Mesothelial cell of epicardium (in vitro differentiated cells): ENCODE data around the gene ONECUT3. TPM values are rescaled to one million over a fixed set of nuclear protein-coding genes. Genes with fewer than 3 reads are reported as not detected.

Experiments
- DNase-seq, 2 experiments: peaks; one replicate each; pipeline ENCODE4 v3.0.0; 2021; ENCODE audit warnings: low spot score in 2 of 2; ENCODE audit not compliant: unreplicated experiment in 2 of 2
- H3K27ac Mint-ChIP-seq: 2 replicates; pipeline ENCODE4 v1.8.0; 2021; ENCODE audit warnings: mixed read lengths
- H3K27me3 Mint-ChIP-seq: 2 replicates; pipeline ENCODE4 v1.8.0; 2021; ENCODE audit warnings: low read depth, mixed read lengths
- H3K36me3 Mint-ChIP-seq: 2 replicates; pipeline ENCODE4 v1.8.0; 2021; ENCODE audit warnings: mixed read lengths
- H3K4me1 Mint-ChIP-seq: 2 replicates; pipeline ENCODE4 v1.8.0; 2021; ENCODE audit warnings: mixed read lengths
- H3K4me3 Mint-ChIP-seq: 2 replicates; pipeline ENCODE4 v1.8.0; 2021; ENCODE audit warnings: mild to moderate bottlenecking, moderate library complexity, mixed read lengths
- H3K9me3 Mint-ChIP-seq: 2 replicates; pipeline ENCODE4 v1.8.0; 2021; ENCODE audit warnings: mixed read lengths
- CTCF ChIP-seq: fragments of 200-600 bp; sonication (generic); IDR thresholded peaks from one replicate; pipeline ENCODE4 v1.5.0; 2021; ENCODE audit warnings: antibody characterized with exemption; ENCODE audit not compliant: unreplicated experiment
- total RNA-seq: library from RNA; stranded (reverse); gene quantifications from 3 replicates; pipeline ENCODE4 v1.2.1, GENCODE V29; 2021

ONECUT3 gene
- total RNA-seq, 1 donor from 2014 or later: not detected

GRCh38 chr19:1715540-1715939, 37.8 kb upstream of the ONECUT3 start:
- H3K27me3 Mint-ChIP-seq: peaks cover 70% of the 10 kb centered on the region
- no peak for DNase-seq

GRCh38 chr19:1717200-1717969, 35.9 kb upstream of the ONECUT3 start:
- no peaks in the 10 kb centered on the region for H3K4me1 Mint-ChIP-seq
- H3K27ac Mint-ChIP-seq: no peak overlapping the region
- DNase-seq: no peak
- no peaks in the 10 kb centered on the region for H3K36me3 Mint-ChIP-seq
- TF ChIP-seq CTCF: no peak
- H3K4me3 Mint-ChIP-seq: no peak overlapping the region
- peaks cover 82% of the 10 kb centered on the region for H3K27me3 Mint-ChIP-seq
- H3K9me3 Mint-ChIP-seq: no peaks in the 10 kb centered on the region

More at GRCh38 chr19:1715540-1715939, 37.8 kb upstream of the ONECUT3 start:
- no peak for TF ChIP-seq CTCF
- no peaks in the 10 kb centered on the region for H3K4me1 Mint-ChIP-seq
- H3K4me3 Mint-ChIP-seq: no peak overlapping the region
- H3K36me3 Mint-ChIP-seq: no peaks in the 10 kb centered on the region
- H3K9me3 Mint-ChIP-seq: no peaks in the 10 kb centered on the region
- no peak overlapping the region for H3K27ac Mint-ChIP-seq

- H3K36me3 Mint-ChIP-seq: no peaks in the 10 kb centered on the region
Measured at GRCh38 chr19:1717970-1718264, 35.4 kb upstream of the ONECUT3 start.

GRCh38 chr19:1718420-1719291, 34.6 kb upstream of the ONECUT3 start:
- no peak for TF ChIP-seq CTCF
- Mint-ChIP-seq H3K9me3 (no peaks in the 10 kb centered on the region), H3K27me3 (peaks cover 87% of the 10 kb centered on the region), H3K36me3 (no peaks in the 10 kb centered on the region), H3K4me1 (no peaks in the 10 kb centered on the region), H3K4me3 (no peak overlapping the region), H3K27ac (no peak overlapping the region)
- no peak for DNase-seq

More at GRCh38 chr19:1717970-1718264, 35.4 kb upstream of the ONECUT3 start:
- Mint-ChIP-seq H3K27ac (no peak overlapping the region), H3K4me1 (no peaks in the 10 kb centered on the region), H3K4me3 (no peak overlapping the region), H3K9me3 (no peaks in the 10 kb centered on the region), H3K27me3 (peaks cover 84% of the 10 kb centered on the region)
- no peak for TF ChIP-seq CTCF
- DNase-seq: no peak

GRCh38 chr19:1719519-1719918, 33.8 kb upstream of the ONECUT3 start:
- H3K4me3 Mint-ChIP-seq: no peak overlapping the region
- no peak for DNase-seq
- no peak for TF ChIP-seq CTCF
- H3K4me1 Mint-ChIP-seq: no peaks in the 10 kb centered on the region
- H3K27ac Mint-ChIP-seq: no peak overlapping the region
- H3K27me3 Mint-ChIP-seq: peaks cover 83% of the 10 kb centered on the region
- H3K36me3 Mint-ChIP-seq: no peaks in the 10 kb centered on the region
- no peaks in the 10 kb centered on the region for H3K9me3 Mint-ChIP-seq
